Germinal center (tissue), 1 donor: Measurements from ENCODE around the gene RNF150.
"Not testable (repeated sequence)": the region's sequence is repeated elsewhere in the genome, so short reads cannot be mapped to it uniquely, and the experiment has no call there.

ENCODE experiments used
- DNase-seq: peaks from one replicate; pipeline ENCODE4 v3.0.0; 2012; ENCODE audit warnings: mixed read lengths, low spot score

RNF150 gene

DNA sequence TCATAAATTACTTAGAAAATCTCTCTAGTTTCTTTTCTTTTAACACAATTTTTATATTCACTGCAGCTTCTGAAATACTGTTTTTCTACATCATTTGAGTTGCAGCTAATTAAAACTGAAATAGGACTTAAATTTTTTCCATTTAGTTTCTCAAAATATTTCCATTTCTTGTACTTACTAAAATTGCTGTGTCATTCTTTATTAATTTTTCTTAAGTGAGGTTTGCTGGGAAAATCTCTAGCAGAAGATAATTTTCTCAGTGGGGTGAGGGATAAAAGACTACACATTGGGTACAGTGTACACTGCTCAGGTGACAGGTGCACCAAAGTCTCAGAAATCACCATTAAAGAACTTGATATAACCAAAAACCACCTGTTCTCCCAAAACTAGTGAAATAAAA is 57.7 kb downstream of the RNF150 start:
- no peak for DNase-seq

GRCh38 chr4:141074098-141074878 is 59.0 kb downstream of the RNF150 start:
- DNase-seq = no peak

- no peak for DNase-seq
Measured at GRCh38 chr4:141066690-141067089, 66.6 kb downstream of the RNF150 start.

DNA sequence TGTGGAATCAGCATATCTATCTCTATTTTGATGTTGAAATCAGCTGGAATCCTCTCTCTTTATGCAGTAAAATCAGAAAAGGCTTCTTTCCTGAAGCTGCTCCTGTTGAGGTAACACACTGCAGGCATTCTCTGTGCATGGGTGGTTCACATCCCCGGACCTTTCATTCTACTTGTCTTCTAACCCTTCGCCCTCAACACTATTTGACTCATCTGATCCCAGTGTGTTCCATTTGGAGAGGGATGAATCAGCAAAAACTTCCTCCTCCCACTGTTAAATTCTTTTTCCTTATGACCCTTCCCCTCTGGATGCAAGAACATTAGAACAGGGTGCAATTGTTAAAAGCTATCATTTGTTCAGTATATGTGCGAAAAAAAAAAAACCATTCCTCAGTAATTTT is 67.4 kb downstream of the RNF150 start:
- DNase-seq = no peak

GRCh38 chr4:141062651-141063050 is 70.6 kb downstream of the RNF150 start:
- no peak for DNase-seq

DNA sequence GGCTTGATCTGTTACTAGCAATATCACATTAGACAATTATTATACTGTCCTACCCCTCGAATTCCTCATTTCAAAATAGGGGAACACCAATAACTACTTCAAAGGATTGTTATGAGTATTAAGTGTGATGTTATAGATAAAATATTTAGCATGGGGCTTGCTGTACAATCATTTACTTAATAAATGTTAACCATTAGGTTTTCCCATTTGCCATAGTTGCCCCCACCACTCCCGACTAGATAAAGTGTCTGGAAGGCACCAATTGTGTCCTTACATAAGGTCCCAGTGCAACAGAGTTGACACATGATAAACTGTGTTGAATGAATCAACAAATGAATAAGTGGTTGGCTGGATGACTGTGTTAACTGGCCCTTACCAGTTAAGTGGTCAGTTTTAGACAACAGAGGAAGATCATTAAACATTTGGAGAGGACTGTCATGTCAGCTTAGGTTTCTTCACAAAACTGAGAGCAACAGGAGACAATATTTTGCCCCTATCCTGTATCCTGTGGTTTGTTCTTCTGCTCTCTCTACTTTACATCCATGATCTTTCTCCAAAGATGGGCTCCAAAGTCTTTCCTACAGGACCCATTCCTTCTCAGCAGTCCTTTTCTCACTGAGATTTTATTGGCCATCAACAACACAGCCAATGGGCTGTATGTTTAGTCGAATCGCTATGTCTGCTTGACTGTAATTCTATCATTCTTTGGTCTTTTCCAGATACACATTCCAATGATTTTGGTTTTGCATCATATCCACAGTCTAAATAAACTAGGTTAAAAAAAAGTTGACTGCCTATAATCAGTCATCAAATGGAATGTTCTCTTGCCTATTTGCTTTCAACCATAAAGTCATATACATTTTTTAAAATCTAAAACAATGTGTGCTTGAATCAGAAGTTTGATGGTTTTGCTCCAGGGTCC is 74.4 kb downstream of the RNF150 start:
- no peak for DNase-seq

DNA sequence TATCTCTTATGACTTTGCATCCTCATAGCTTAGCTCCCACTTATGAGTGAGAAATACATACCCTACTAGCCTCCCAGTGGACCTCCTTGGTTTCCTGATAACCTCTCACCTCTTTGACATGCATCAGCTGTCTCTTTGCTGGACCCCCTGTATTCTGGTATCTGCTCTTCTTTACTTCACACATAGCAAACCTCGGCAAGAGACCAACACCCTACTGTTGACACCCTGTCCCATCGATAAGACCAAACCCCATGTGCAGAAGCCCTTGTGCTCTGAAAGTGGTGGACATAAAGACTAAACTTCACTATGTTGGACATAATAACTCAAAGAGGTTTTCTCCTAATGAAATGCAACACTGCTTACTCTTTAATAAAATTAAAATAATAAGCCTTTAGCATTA is 75.7 kb downstream of the RNF150 start:
- DNase-seq = no peak

DNA sequence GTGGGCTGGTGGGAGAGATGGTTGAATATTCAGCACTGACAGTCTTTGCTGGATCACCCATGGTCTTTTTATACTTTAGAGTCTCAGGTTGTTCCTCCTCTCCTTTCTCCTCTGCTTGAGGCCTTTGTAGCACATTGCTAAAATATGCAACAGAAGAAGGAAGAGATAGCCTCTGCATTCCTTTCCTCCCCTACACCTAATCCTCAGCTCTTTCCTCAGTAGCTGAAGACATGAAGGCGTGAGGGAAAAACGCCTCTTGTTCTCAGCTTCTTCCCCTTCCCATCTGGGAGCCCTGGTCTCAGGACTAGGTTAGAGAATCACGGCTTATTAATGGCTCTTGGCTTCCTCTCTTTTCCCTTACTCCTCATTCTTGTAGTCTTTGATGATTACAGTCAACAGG is 76.8 kb downstream of the RNF150 start:
- DNase-seq = no peak

DNA sequence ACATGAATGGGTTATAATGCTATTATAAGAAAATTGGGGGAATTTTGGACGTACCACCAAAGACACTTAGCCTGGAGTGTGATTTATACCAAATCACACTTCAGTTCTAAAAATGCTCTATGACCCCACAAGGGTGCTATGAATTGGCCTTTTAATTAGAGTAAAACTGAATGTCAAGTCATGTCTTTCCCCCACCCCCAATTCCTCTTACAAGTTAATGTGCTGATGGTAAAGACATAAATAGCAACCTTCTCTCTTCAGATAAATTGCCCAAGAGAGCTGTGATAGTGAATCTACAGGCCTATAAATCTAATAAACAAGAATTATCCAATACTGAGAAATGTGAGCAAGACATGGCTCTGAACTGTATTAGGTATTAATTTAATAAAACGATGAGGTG is 78.8 kb downstream of the RNF150 start:
- no peak for DNase-seq

GRCh38 chr4:141050999-141051398 is 82.3 kb downstream of the RNF150 start:
- DNase-seq = not testable (repeated sequence)

DNA sequence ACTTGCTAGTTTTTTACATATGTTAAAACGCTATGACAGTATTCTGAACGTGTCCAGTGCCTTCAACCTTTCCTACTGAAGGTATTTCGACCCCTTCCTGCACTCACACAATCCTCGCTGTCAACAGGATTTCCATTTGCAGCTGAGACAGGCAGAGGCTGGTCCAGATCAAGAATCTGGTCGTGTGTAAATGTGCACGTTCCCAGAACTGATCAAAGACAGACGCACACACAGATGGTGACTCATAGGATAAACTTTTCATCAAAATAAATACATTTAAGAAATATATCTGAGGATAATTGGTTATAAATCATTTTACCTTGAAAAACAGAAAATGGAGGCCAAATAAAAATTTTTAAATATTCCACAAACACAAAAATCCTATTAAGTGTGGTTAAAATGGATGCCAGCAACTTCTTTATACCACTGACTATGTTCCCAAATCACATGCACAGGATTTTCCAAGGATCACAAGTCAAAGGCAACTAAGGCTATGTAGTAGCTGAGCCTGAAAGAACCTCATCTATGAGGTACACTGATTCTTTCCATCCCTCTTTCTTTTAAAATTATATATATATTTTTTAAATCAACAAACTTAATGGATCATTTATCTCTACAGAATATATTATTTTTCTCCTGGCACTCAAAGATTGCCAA is 85.9 kb downstream of the RNF150 start:
- DNase-seq = no peak

DNA sequence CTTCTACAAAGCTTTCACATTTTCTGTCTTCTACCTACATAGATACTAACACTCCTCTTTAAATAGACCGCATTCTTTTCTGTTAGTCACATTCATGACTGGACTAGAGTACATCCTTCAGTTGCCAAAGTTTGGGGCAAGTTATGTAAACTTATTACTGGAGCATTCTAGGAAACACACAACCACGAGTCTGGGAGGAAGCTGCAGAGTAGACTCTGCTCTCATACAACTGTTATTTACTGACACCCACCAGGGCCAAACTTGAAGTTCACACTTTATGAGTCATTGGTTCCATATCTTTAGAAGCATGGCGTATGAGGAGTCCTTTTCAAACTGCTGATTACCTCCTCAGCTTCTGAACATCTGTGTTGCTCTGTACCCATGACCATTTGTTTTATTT is 87.0 kb downstream of the RNF150 start:
- DNase-seq = no peak

DNA sequence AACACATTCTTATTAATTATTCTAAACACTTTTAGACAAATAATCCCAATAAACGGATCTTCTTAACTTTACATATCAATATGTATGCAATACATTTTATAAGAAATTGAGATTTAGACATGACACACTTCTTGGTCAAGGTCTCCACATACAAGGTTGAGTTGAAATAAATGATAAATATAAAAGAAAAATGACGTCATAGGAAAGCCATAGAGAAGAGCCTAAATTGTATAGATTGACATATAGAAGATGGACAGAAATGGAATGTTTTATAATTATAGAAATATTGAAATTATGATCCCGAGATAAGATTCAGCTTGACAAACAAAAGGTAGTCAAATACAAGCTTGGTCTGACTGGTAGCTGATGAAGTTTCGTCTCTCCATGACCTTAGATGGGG is 87.4 kb downstream of the RNF150 start:
- DNase-seq = no peak

- no peak for DNase-seq
Measured at GRCh38 chr4:141041021-141041476, 92.2 kb downstream of the RNF150 start.

DNA sequence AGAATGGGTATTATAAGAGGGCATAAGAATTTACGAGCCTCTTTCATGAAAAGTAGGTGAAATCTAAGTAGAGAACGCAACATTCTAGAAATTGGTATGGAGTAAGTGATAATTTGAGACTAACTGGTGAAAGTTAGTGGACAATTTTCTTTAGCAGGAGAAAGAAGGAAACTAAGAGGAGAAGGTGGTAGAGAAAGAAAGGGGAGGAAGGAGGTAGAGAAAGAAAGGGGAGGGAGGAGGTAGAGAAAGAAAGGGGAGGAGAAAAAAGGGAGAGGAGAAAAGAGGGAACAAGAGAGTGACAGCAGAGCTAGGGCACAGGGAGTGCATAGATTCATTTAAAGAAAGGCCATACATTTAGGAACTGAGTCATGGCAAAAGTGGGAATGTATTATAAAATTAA is 94.1 kb downstream of the RNF150 start:
- DNase-seq = no peak

- DNase-seq = no peak
Measured at GRCh38 chr4:141038428-141038827, 94.8 kb downstream of the RNF150 start.

GRCh38 chr4:141037446-141037845 is 95.8 kb downstream of the RNF150 start:
- no peak for DNase-seq

- DNase-seq = no peak
Measured at GRCh38 chr4:141036786-141037185, 96.5 kb downstream of the RNF150 start.

DNA sequence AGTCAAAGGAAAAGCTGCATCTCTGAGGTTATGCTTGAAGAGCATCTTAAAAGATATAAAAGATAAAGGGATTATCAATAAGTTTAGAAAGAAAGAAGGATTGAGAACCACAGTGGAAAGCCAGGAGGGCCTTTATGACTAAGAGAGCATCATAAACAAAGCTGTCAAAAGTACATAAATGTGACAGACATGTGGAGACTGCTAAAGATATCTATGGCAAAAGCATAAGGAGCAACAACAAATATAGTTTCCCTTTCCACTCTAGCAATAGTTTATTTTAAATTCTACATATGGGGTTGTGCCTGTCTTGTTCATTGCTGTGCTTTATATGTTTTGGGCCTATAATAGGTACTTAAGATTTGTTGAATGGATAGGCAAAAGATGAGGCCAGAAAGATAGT is 97.3 kb downstream of the RNF150 start:
- DNase-seq = no peak

GRCh38 chr4:141028024-141028529 is 105.2 kb downstream of the RNF150 start:
- DNase-seq = no peak

DNA sequence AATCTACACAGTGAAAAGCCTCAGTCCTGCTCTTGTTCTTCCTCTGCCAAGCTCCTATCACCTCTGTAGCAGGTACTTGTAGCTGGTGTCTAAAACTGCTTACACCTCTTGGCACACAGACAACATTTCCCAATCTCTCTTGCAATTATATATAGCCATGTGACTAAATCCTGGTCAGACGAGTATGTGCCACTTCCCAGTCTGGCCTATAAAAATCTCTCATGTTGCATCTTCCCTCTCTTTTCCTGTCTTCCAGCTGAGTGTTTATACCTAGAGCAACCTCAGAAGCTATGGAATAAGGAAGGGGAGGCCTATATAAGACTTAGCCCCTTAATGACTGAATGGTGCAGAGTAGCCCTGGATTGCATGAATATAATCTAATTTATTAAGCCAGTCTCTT is 105.8 kb downstream of the RNF150 start:
- DNase-seq = no peak

DNA sequence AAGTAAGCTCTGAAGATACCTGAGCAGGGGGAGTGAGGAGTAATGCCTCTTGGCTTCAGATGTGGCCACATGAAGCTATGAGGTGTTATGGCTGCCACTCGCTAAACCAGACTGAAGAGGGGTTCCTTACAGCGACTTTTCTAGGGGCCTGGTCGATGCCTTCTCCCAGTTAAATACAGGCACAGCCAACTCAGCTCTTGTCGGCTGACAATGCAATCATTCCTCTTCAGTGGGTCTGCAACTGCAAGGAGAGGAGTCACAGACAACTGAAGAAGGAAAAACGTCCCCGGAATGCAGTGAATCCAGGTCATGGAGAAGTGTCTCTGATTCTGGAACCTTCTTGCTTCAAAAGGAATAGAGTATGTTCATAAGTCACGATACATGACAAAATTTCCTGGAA is 106.4 kb downstream of the RNF150 start:
- DNase-seq = no peak
